H9 (cell line): ENCODE results near the gene RPUSD3. TPM values are rescaled to one million over a fixed set of nuclear protein-coding genes. Genes with fewer than 3 reads are reported as not detected.

Experiments
- DNase-seq: peaks from one replicate; pipeline ENCODE4 v3.0.0-alpha.2; 2017
- H2AFZ ChIP-seq: one replicate; pipeline ENCODE4 v1.6.1; 2013; ENCODE audit warnings: mild to moderate bottlenecking, low read length, control low read depth, moderate library complexity
- H2AK5ac ChIP-seq: 2 replicates; pipeline ENCODE4 v1.6.1; 2013; ENCODE audit warnings: low read length, control low read depth, mixed read lengths; ENCODE audit not compliant: insufficient read length
- H2BK120ac ChIP-seq: one replicate; pipeline ENCODE4 v1.6.1; 2013; ENCODE audit warnings: low read depth, mild to moderate bottlenecking, low read length, control low read depth, inconsistent platforms; ENCODE audit not compliant: poor library complexity, severe bottlenecking
- H2BK12ac ChIP-seq: 2 replicates; pipeline ENCODE4 v1.6.1; 2013; ENCODE audit warnings: low read length, control low read depth, mixed read lengths, low read depth; ENCODE audit not compliant: insufficient read length
- H2BK15ac ChIP-seq: 2 replicates; pipeline ENCODE4 v1.6.1; 2013; ENCODE audit warnings: low read depth, low read length, control low read depth
- H2BK20ac ChIP-seq: one replicate; pipeline ENCODE4 v1.6.1; 2013; ENCODE audit warnings: low read depth, mild to moderate bottlenecking, low read length, control low read depth, inconsistent platforms; ENCODE audit not compliant: poor library complexity, severe bottlenecking
- H2BK5ac ChIP-seq: 2 replicates; pipeline ENCODE4 v1.6.1; 2013; ENCODE audit warnings: low read length, control low read depth, mixed read lengths; ENCODE audit not compliant: insufficient read length
- H3K14ac ChIP-seq: 2 replicates; pipeline ENCODE4 v1.6.1; 2013; ENCODE audit warnings: low read length, control low read depth; ENCODE audit not compliant: insufficient read depth
- H3K18ac ChIP-seq: 2 replicates; pipeline ENCODE4 v1.6.1; 2013; ENCODE audit warnings: low read depth, mild to moderate bottlenecking, mixed read lengths, low read length, control low read depth; ENCODE audit not compliant: insufficient read length
- H3K23ac ChIP-seq: 2 replicates; pipeline ENCODE4 v1.6.1; 2013; ENCODE audit warnings: low read length, control low read depth, mixed read lengths, low read depth; ENCODE audit not compliant: insufficient read length
- H3K23me2 ChIP-seq: 2 replicates; pipeline ENCODE4 v1.6.1; 2013; ENCODE audit warnings: low read depth, mild to moderate bottlenecking, mixed read lengths, low read length, control low read depth; ENCODE audit not compliant: insufficient read length, poor library complexity, severe bottlenecking
- H3K27ac ChIP-seq: 2 replicates; pipeline ENCODE4 v1.5.1; 2013; ENCODE audit warnings: low read length, control low read depth, mixed read lengths, low read depth; ENCODE audit not compliant: insufficient read length
- H3K27me3 ChIP-seq: 2 replicates; pipeline ENCODE4 v1.6.1; 2013; ENCODE audit warnings: low read length, control low read depth, inconsistent platforms; ENCODE audit not compliant: insufficient read depth
- H3K4ac ChIP-seq: 2 replicates; pipeline ENCODE4 v1.6.1; 2013; ENCODE audit warnings: low read depth, mild to moderate bottlenecking, control low read depth, inconsistent platforms, low read length, moderate library complexity
- H3K4me1 ChIP-seq: 2 replicates; pipeline ENCODE4 v1.6.1; 2013; ENCODE audit warnings: low read length, control low read depth, inconsistent platforms; ENCODE audit not compliant: insufficient read depth
- H3K4me2 ChIP-seq: 2 replicates; pipeline ENCODE4 v1.6.1; 2013; ENCODE audit warnings: low read length, control low read depth, mixed read lengths; ENCODE audit not compliant: insufficient read length, insufficient read depth
- H3K56ac ChIP-seq: 2 replicates; pipeline ENCODE4 v1.6.1; 2013; ENCODE audit warnings: low read depth, mild to moderate bottlenecking, mixed read lengths, low read length, control low read depth; ENCODE audit not compliant: insufficient read length
- H3K79me1 ChIP-seq: 2 replicates; pipeline ENCODE4 v1.6.1; 2013; ENCODE audit warnings: low read depth, mild to moderate bottlenecking, moderate library complexity, low read length, control low read depth, inconsistent platforms; ENCODE audit not compliant: insufficient read depth, poor library complexity, severe bottlenecking
- H3K79me2 ChIP-seq: 2 replicates; pipeline ENCODE4 v1.6.1; 2013; ENCODE audit warnings: low read length, control low read depth, inconsistent platforms; ENCODE audit not compliant: insufficient read depth
- H3K9ac ChIP-seq: 2 replicates; pipeline ENCODE4 v1.6.1; 2013; ENCODE audit warnings: low read length, control low read depth, mixed read lengths; ENCODE audit not compliant: insufficient read length; ENCODE audit errors: extremely low read depth
- H3K9me3 ChIP-seq: one replicate; pipeline ENCODE4 v1.6.1; 2013; ENCODE audit warnings: low read depth, low read length, inconsistent platforms; ENCODE audit not compliant: control insufficient read depth
- H3T11ph ChIP-seq: one replicate; pipeline ENCODE4 v1.6.1; 2013; ENCODE audit warnings: mild to moderate bottlenecking, low read length, control low read depth, inconsistent platforms
- H4K20me1 ChIP-seq: one replicate; pipeline ENCODE4 v1.6.1; 2013; ENCODE audit not compliant: control insufficient read depth, insufficient read length, insufficient read depth
- H4K5ac ChIP-seq: 2 replicates; pipeline ENCODE4 v1.6.1; 2013; ENCODE audit warnings: low read depth, mild to moderate bottlenecking, mixed read lengths, low read length, control low read depth; ENCODE audit not compliant: insufficient read length
- H4K8ac ChIP-seq: replicated peaks from 2 replicates; pipeline ENCODE4 v1.6.1; 2013; ENCODE audit warnings: low read length, control low read depth, mixed read lengths, low read depth; ENCODE audit not compliant: insufficient read length
- H4K91ac ChIP-seq: 2 replicates; pipeline ENCODE4 v1.6.1; 2013; ENCODE audit warnings: low read depth, mild to moderate bottlenecking, moderate library complexity, mixed read lengths, low read length, control low read depth; ENCODE audit not compliant: insufficient read length
- H3K27ac Mint-ChIP-seq, 3 experiments: 2 replicates in 2 of 3; 3 replicates in 1 of 3; pipeline ENCODE4 v1.8.0; 2020 to 2021; ENCODE audit warnings: mixed read lengths in 3 of 3, mild to moderate bottlenecking in 1 of 3, moderate library complexity in 1 of 3
- H3K27me3 Mint-ChIP-seq: 2 replicates; pipeline ENCODE4 v1.8.0; 2021; ENCODE audit warnings: low read depth, mild to moderate bottlenecking, moderate library complexity, mixed read lengths
- H3K36me3 Mint-ChIP-seq, 3 experiments: 2 replicates in 2 of 3; 3 replicates in 1 of 3; pipeline ENCODE4 v1.8.0; 2020 to 2021; ENCODE audit warnings: low read depth in 3 of 3, mixed read lengths in 3 of 3; ENCODE audit not compliant: insufficient read depth in 1 of 3
- H3K4me1 Mint-ChIP-seq, 2 experiments: 2 replicates each; pipeline ENCODE4 v1.8.0; 2020; ENCODE audit warnings: mixed read lengths in 2 of 2
- H3K4me3 Mint-ChIP-seq, 2 experiments: 2 replicates in 1 of 2; 3 replicates in 1 of 2; pipeline ENCODE4 v1.8.0; 2020 to 2021; ENCODE audit warnings: mild to moderate bottlenecking in 2 of 2, mixed read lengths in 2 of 2, moderate library complexity in 1 of 2
- H3K9me3 Mint-ChIP-seq, 2 experiments: 2 replicates in 1 of 2; 3 replicates in 1 of 2; pipeline ENCODE4 v1.8.0; 2020; ENCODE audit warnings: mild to moderate bottlenecking in 2 of 2, mixed read lengths in 2 of 2, moderate library complexity in 1 of 2
- WGBS: extraction: QIAGEN DNeasy Blood & Tissue Kit; methylation state at CpG from one replicate; pipeline ENCODE4 v1.1.7; 2013; ENCODE audit warnings: missing lambda C conversion rate, low lambda C conversion rate, mixed read lengths; ENCODE audit not compliant: insufficient read length; ENCODE audit errors: extremely low coverage; 5-methylcytosine and 5-hydroxymethylcytosine counted together
- total RNA-seq: library from RNA; stranded (reverse); gene quantifications from 2 replicates; pipeline ENCODE4 v1.2.1, GENCODE V29; 2021
- TF ChIP-seq, protein P1 (sequence below): fragments of 200-600 bp; sonication (generic); conservative IDR thresholded peaks from 3 replicates; pipeline ENCODE4 v1.8.0; 2021; ENCODE audit warnings: antibody characterized with exemption, mild to moderate bottlenecking

Gene RPUSD3
- total RNA-seq, 1 experiment from 2014 or later, result 59.5 TPM

DNA sequence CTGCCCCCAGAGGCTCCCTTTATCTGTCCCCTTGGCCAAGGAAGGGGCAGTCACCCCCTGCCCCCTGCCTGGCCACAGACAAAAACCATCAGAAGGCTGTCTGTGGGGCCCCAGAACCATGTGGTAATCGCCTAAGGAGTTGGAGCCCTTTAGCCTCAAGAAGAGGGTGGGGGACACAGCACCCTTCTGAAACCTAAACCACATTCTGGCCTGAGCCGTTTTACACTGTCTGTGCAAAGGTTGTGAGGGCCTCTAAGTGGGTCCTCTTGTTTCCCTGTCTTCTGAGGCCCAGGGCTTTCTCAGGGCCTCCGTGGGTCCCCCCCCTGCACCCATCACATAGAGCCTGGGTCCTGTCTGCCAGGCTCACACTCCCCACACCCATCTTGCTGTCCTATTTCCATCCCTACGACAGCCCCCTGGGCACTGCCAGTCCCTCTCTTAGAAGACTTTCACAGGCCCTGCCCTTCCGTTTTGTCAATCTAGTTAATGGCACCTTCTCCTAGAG is 17.9 kb upstream of the RPUSD3 start:
- no peak overlapping the region for H3K23ac ChIP-seq
- no peak for DNase-seq
- no peak overlapping the region for H4K91ac ChIP-seq
- no peaks in the 10 kb centered on the region for H3K9me3 Mint-ChIP-seq
- no peak overlapping the region for H3K4ac ChIP-seq
- no peak overlapping the region for H3K56ac ChIP-seq
- H3K27ac Mint-ChIP-seq, result no peak overlapping the region; a peak in 2 of 7 replicates
- no peak overlapping the region for H3K9ac ChIP-seq
- H4K5ac ChIP-seq, result no peak overlapping the region
- no peak overlapping the region for H2AFZ ChIP-seq
- H2BK120ac ChIP-seq, result no peak overlapping the region
- no peaks in the 10 kb centered on the region; the same call in 1 of the 2 replicates for H3K27me3 ChIP-seq
- no peak overlapping the region for H4K8ac ChIP-seq
- H2BK12ac ChIP-seq, result no peak overlapping the region
- H3K79me1 ChIP-seq, result no peaks in the 10 kb centered on the region
- H3K9me3 ChIP-seq, result no peaks in the 10 kb centered on the region
- no peaks in the 10 kb centered on the region for H3K79me2 ChIP-seq
- H3K27ac ChIP-seq, result no peak overlapping the region
- no peak overlapping the region for H2AK5ac ChIP-seq
- no peak overlapping the region for H3K18ac ChIP-seq
- WGBS, result no CpG with 5 or more reads among the region's 5 CpGs
- no peaks in the 10 kb centered on the region for H3K4me1 ChIP-seq
- H3T11ph ChIP-seq, result no peak overlapping the region
- H4K20me1 ChIP-seq, result no peaks in the 10 kb centered on the region
- no peak overlapping the region for H3K14ac ChIP-seq
- TF ChIP-seq, protein P1, sequence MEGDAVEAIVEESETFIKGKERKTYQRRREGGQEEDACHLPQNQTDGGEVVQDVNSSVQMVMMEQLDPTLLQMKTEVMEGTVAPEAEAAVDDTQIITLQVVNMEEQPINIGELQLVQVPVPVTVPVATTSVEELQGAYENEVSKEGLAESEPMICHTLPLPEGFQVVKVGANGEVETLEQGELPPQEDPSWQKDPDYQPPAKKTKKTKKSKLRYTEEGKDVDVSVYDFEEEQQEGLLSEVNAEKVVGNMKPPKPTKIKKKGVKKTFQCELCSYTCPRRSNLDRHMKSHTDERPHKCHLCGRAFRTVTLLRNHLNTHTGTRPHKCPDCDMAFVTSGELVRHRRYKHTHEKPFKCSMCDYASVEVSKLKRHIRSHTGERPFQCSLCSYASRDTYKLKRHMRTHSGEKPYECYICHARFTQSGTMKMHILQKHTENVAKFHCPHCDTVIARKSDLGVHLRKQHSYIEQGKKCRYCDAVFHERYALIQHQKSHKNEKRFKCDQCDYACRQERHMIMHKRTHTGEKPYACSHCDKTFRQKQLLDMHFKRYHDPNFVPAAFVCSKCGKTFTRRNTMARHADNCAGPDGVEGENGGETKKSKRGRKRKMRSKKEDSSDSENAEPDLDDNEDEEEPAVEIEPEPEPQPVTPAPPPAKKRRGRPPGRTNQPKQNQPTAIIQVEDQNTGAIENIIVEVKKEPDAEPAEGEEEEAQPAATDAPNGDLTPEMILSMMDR, result no peak
- no peak overlapping the region for H2BK20ac ChIP-seq
- no peak overlapping the region for H3K4me2 ChIP-seq
- no peak overlapping the region for H2BK5ac ChIP-seq
- peak overlapping the region; percentile 59 to 73; a peak in 1 of 5 replicates for H3K4me3 Mint-ChIP-seq
- no peaks in the 10 kb centered on the region for H3K36me3 Mint-ChIP-seq
- H3K27me3 Mint-ChIP-seq, result peaks cover 27% of the 10 kb centered on the region
- H3K4me1 Mint-ChIP-seq, result peaks cover 18 to 35% of the 10 kb centered on the region in 2 experiments
- H3K23me2 ChIP-seq, result peaks cover 5% of the 10 kb centered on the region
- no peak overlapping the region for H2BK15ac ChIP-seq
